Prostate gland (tissue), 2 donors: ENCODE measurements around the gene CACNA2D1.

Experiments used
- POLR2A ChIP-seq: fragments of 450-650 bp; IDR thresholded peaks from one replicate; pipeline ENCODE4 v1.6.1; 2016; ENCODE audit warnings: antibody characterized with exemption, mild to moderate bottlenecking
- TF ChIP-seq, protein P1 (sequence below), 4 experiments: fragments of 200-600 bp in 2 of 4; fragments of 450-650 bp in 2 of 4; sonication (generic) in 2 of 4; IDR thresholded peaks; 1 replicate in 3 of 4; 2 replicates in 1 of 4; pipeline ENCODE4 v1.5.1; 2016 to 2019; ENCODE audit warnings: antibody characterized with exemption in 4 of 4, mild to moderate bottlenecking in 2 of 4, moderate library complexity in 2 of 4

DNA sequence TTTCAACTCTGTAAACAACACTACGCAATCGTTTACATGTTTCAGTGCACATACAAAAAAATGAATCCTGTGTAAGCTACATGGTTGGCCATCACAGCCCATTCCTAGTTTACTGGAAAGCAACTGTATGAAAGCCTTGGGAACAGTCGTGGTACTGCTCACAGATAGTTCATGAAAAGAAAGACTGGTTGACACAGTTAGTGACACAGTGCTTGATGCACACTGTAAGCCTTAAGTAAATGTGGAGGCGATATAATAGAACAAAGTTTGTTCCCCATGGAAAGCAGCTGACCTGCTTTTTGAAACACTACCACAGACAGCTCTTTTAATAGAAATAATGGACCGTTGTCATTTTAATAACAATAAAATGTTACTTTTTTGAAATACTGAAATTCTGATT lies 5.1 kb downstream of the CACNA2D1 start:
- TF ChIP-seq, protein P1, sequence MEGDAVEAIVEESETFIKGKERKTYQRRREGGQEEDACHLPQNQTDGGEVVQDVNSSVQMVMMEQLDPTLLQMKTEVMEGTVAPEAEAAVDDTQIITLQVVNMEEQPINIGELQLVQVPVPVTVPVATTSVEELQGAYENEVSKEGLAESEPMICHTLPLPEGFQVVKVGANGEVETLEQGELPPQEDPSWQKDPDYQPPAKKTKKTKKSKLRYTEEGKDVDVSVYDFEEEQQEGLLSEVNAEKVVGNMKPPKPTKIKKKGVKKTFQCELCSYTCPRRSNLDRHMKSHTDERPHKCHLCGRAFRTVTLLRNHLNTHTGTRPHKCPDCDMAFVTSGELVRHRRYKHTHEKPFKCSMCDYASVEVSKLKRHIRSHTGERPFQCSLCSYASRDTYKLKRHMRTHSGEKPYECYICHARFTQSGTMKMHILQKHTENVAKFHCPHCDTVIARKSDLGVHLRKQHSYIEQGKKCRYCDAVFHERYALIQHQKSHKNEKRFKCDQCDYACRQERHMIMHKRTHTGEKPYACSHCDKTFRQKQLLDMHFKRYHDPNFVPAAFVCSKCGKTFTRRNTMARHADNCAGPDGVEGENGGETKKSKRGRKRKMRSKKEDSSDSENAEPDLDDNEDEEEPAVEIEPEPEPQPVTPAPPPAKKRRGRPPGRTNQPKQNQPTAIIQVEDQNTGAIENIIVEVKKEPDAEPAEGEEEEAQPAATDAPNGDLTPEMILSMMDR (IDR thresholded peaks at IDR 0.05), result no peak
- TF ChIP-seq POLR2A, result no peak
